K562 (cell line): Measurements from ENCODE around the gene C15orf61. TPM values are rescaled to one million over a fixed set of nuclear protein-coding genes. Genes with fewer than 3 reads are reported as not detected.

Experiments
- ATAC-seq: fragments of 200-7000 bp; cut with Tn5 transposase; 3 replicates; pipeline ENCODE4 v1.9.1; 2020; ENCODE audit warnings: moderate library complexity
- BruUV-seq: library from RNA; stranded (reverse); fragments of 400-500 nt; replicated peaks from 2 replicates; lab custom pipeline; 2021; lab: Mats Ljungman, UMichigan
- CTCF ChIA-PET: fragments of 300-600 bp; formaldehyde crosslinking; extraction: SDS; loops from one replicate; lab custom pipeline; 2021; ENCODE audit warnings: low intra/inter-chr PET ratio; lab: Yijun Ruan, JAX
- POLR2A ChIA-PET: fragments of 300-600, 350-650 bp; sonication (Branson Sonifier 250); formaldehyde crosslinking; extraction: SDS; loops from one replicate; lab custom pipeline; 2021; ENCODE audit warnings: antibody characterized with exemption, inconsistent platforms; lab: Yijun Ruan, JAX
- DNase-seq, 4 experiments: peaks; one replicate each; pipeline versions ENCODE4 v3.0.0 to v3.0.0-alpha.2; 2011 to 2018; ENCODE audit warnings: low spot score in 3 of 4, mixed read lengths in 3 of 4; ENCODE audit errors: extremely low read depth in 1 of 4
- FAIRE-seq: peaks from 2 replicates; lab custom pipeline; 2011; peaks lifted over from hg19 to GRCh38; lab: Jason Lieb, UNC
- H2AFZ ChIP-seq: 2 replicates; pipeline ENCODE4 v1.6.0; 2011; ENCODE audit warnings: low read depth, low read length, control low read depth, inconsistent platforms
- H3K27ac ChIP-seq: fragments of 200-600 bp; 3 replicates; pipeline ENCODE4 v1.8.0; 2011; ENCODE audit warnings: low read depth, mild to moderate bottlenecking, control low read depth, inconsistent platforms, low read length, moderate library complexity, mixed read lengths; ENCODE audit errors: extremely low read depth
- H3K27me3 ChIP-seq, 2 experiments: fragments of 300-600 bp in 1 of 2; 2 replicates in 1 of 2; 3 replicates in 1 of 2; pipeline versions ENCODE4 v1.6.0 to v1.8.0; 2011; ENCODE audit warnings: inconsistent platforms in 2 of 2, low read length in 2 of 2, mild to moderate bottlenecking in 1 of 2, mixed read lengths in 1 of 2, moderate library complexity in 1 of 2; ENCODE audit not compliant: control insufficient read depth in 2 of 2, insufficient read depth in 2 of 2
- H3K36me3 ChIP-seq: fragments of 300-600 bp; 3 replicates; pipeline ENCODE4 v1.8.0; 2011; ENCODE audit warnings: mild to moderate bottlenecking, low read length, inconsistent platforms; ENCODE audit not compliant: control insufficient read depth, insufficient read depth
- H3K4me1 ChIP-seq, 2 experiments: fragments of 200-600 bp in 1 of 2; replicated peaks in 1 of 2; 2 replicates in 1 of 2; 3 replicates in 1 of 2; pipeline versions ENCODE4 v1.5.1 to v1.8.0; 2011; ENCODE audit warnings: inconsistent platforms in 2 of 2, low read length in 2 of 2, mild to moderate bottlenecking in 1 of 2, mixed read lengths in 1 of 2, moderate library complexity in 1 of 2; ENCODE audit not compliant: control insufficient read depth in 2 of 2, insufficient read depth in 2 of 2
- H3K4me2 ChIP-seq: 2 replicates; pipeline ENCODE4 v1.6.1; 2011; ENCODE audit warnings: low read length, control low read depth, inconsistent platforms, mixed read lengths; ENCODE audit not compliant: insufficient read depth
- H3K4me3 ChIP-seq: fragments of 200-600 bp; sonication (generic), shearing (Covaris generic); 2 replicates; pipeline ENCODE4 v1.5.1; 2016; ENCODE audit warnings: control low read depth, inconsistent platforms
- H3K79me2 ChIP-seq: fragments of 200-600 bp; 3 replicates; pipeline ENCODE4 v1.8.0; 2011; ENCODE audit warnings: low read length, inconsistent platforms; ENCODE audit not compliant: control insufficient read depth, insufficient read depth
- H3K9ac ChIP-seq, 2 experiments: 2 replicates each; pipeline versions ENCODE4 v1.6.0 to v1.6.1; 2011; ENCODE audit warnings: low read depth in 2 of 2, low read length in 2 of 2, control low read depth in 1 of 2, inconsistent platforms in 1 of 2, mild to moderate bottlenecking in 1 of 2, mixed read lengths in 1 of 2; ENCODE audit not compliant: insufficient read depth in 1 of 2
- H3K9me1 ChIP-seq: one replicate; pipeline ENCODE4 v1.6.0; 2011; ENCODE audit warnings: inconsistent platforms, mild to moderate bottlenecking, low read length, moderate library complexity; ENCODE audit not compliant: control insufficient read depth, insufficient read depth
- H3K9me3 ChIP-seq: replicated peaks from 2 replicates; pipeline ENCODE4 v1.5.1; 2011; ENCODE audit warnings: low read depth, low read length, inconsistent platforms; ENCODE audit not compliant: control insufficient read depth, insufficient read depth
- H4K20me1 ChIP-seq: replicated peaks from 2 replicates; pipeline ENCODE4 v1.6.1; 2011; ENCODE audit warnings: low read length, inconsistent platforms, mixed read lengths; ENCODE audit not compliant: control insufficient read depth, insufficient read depth
- IFI16 ChIP-seq: fragments of 250-450 bp; sonication (Bioruptor Pico); IDR thresholded peaks from 2 replicates; pipeline ENCODE4 v2.1.2; 2022; ENCODE audit warnings: mild to moderate bottlenecking, inconsistent platforms
- SRF ChIP-seq, 2 experiments: fragments of 250-450, 450-650 bp in 1 of 2; sonication (Bioruptor Pico) in 1 of 2; sonication (generic) in 1 of 2; formaldehyde crosslinking; IDR thresholded peaks; 2 replicates each; pipeline versions ENCODE4 v1.5.0 to v1.5.1; 2020 to 2022; ENCODE audit warnings: mild to moderate bottlenecking in 1 of 2, missing genetic modification reagents in 1 of 2
- TCF7 ChIP-seq: sonication (generic); IDR thresholded peaks from 2 replicates; pipeline ENCODE4 v1.6.1; 2016; ENCODE audit warnings: antibody characterized with exemption, borderline replicate concordance
- ZC3H4 ChIP-seq: sonication (generic); formaldehyde crosslinking; IDR thresholded peaks from 2 replicates; pipeline ENCODE4 v1.9.0; 2021; ENCODE audit warnings: missing genetic modification reagents, borderline replicate concordance
- ZNF232 ChIP-seq: sonication (generic); formaldehyde crosslinking; IDR thresholded peaks from 2 replicates; pipeline ENCODE4 v1.8.0; 2022; ENCODE audit warnings: mild to moderate bottlenecking, missing genetic modification reagents
- ZNF586 ChIP-seq: fragments of 450-650 bp; formaldehyde crosslinking; conservative IDR thresholded peaks from 2 replicates; pipeline ENCODE4 v1.4.0; 2020; ENCODE audit warnings: mild to moderate bottlenecking, moderate library complexity
- WGBS: fragments of 100-300 bp; shearing (Covaris generic); methylation state at CpG from one replicate; pipeline ENCODE4 v1.1.6; 2016; ENCODE audit warnings: low coverage, mixed read lengths; ENCODE audit not compliant: insufficient coverage; ENCODE audit errors: missing lambda C conversion rate; 5-methylcytosine and 5-hydroxymethylcytosine counted together
- in situ Hi-C: fragments of 300-500 bp; cut with MboI; formaldehyde crosslinking; loops from 4 replicates; pipeline ENCODE4 v1.15.0; 2018; ENCODE audit warnings: inconsistent platforms, mixed read lengths
- intact Hi-C: fragments of 100-400 bp; cut with micrococcal nuclease; formaldehyde crosslinking; loops from 2 replicates; pipeline ENCODE4 v1.14.2; 2022
- polyA plus RNA-seq, 8 experiments: library from polyadenylated mRNA; depleted of rRNA in 4 of 8; stranded (reverse) in 5 of 8; unstranded in 3 of 8; fragments of >200 nt; fragmentation: Nextera tagmentation in 2 of 8; fragmentation: Illumina TruSeq in 1 of 8; extraction: Ambion mirVana in 2 of 8; extraction: Trizol in 1 of 8; gene quantifications; 2 replicates each; pipeline versions ENCODE4 v1.2.1 to v1.2.3, GENCODE V29; 2011 to 2014; ENCODE audit warnings: inconsistent platforms in 1 of 8, missing spikeins in 1 of 8
- total RNA-seq, 7 experiments: library from RNA; depleted of rRNA in 6 of 7; stranded (reverse); fragments of >200 nt in 6 of 7; fragmentation: Illumina TruSeq in 2 of 7; extraction: Trizol in 2 of 7; gene quantifications; 2 replicates each; pipeline versions ENCODE4 v1.2.1 to v1.2.3, GENCODE V29; 2011 to 2021; ENCODE audit warnings: low replicate concordance in 1 of 7
- TF ChIP-seq, protein P1 (sequence below): sonication (generic); formaldehyde crosslinking; IDR thresholded peaks from 2 replicates; pipeline ENCODE4 v1.8.1; 2023; ENCODE audit warnings: mild to moderate bottlenecking, missing genetic modification reagents
- TF ChIP-seq, protein P2 (sequence below): sonication (generic); formaldehyde crosslinking; IDR thresholded peaks from 2 replicates; pipeline ENCODE4 v1.5.0; 2020; ENCODE audit warnings: missing genetic modification reagents
- TF ChIP-seq, protein P3 (sequence below): fragments of 250-450 bp; sonication (Bioruptor Pico); IDR thresholded peaks from 2 replicates; pipeline ENCODE4 v1.4.0; 2020

C15orf61 gene
- total and polyA plus RNA-seq, 9 of the 15 experiments (the other 6 are each of a cell fraction or from before 2014, with no cell fraction given), result 1.6 to 10.5 (median 4.3) TPM

DNA sequence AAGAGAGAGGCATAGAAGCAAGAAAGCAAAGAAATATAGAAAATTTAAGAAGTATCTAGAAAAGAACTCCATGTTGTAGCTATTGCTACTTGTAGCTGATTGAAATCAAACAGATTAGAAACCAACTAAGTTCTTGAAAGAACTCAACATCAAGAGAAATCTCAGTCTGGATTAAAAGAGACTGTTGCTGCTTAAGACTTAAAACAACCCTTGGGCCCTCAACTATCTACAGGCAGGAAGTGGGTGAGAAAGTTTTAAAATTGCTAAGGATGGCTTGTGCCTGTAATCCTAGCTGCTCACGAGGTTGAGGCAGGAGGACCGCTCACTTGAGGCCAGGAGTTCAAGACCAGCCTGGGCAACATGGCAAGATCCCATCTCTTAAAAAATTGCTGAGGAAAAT lies 39.3 kb upstream of the C15orf61 start (continued):
- no peak for TF ChIP-seq ZC3H4 (CRISPR knock-in tag)
- no peak for TF ChIP-seq IFI16 (CRISPR knock-in tag)
- TF ChIP-seq ZNF232 (CRISPR knock-in tag), result no peak
- TF ChIP-seq, protein P1, sequence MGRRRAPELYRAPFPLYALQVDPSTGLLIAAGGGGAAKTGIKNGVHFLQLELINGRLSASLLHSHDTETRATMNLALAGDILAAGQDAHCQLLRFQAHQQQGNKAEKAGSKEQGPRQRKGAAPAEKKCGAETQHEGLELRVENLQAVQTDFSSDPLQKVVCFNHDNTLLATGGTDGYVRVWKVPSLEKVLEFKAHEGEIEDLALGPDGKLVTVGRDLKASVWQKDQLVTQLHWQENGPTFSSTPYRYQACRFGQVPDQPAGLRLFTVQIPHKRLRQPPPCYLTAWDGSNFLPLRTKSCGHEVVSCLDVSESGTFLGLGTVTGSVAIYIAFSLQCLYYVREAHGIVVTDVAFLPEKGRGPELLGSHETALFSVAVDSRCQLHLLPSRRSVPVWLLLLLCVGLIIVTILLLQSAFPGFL (CRISPR knock-in tag), result no peak

DNA sequence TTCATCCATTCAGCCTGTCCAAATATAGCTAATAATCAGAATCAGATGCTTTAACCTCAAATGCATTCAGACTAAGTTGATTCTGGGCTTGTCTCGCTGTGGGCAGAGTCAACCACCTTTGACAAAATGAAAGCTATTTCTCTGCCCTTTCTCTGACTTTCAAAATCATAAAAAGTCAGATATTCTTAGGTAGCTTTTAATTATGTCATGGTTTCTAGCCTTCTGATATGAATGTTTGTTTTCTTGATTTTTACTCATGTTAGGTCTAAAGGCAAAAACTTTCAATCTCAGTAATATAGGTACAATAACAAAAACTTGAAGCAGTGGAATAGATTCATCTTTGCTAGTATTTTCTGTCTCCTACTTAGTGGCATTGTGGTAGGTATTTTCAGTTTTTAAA lies 25.3 kb upstream of the C15orf61 start:
- ATAC-seq (no peak), DNase-seq (no peak), FAIRE-seq (no peak)
- Histone ChIP-seq H3K4me2 (no peak overlapping the region), H3K27me3 (no peaks in the 10 kb centered on the region), H3K9me1 (no peaks in the 10 kb centered on the region), H2AFZ (no peak overlapping the region), H3K4me3 (no peak overlapping the region), H3K27ac (no peak overlapping the region), H3K4me1 (no peaks in the 10 kb centered on the region), H3K36me3 (no peaks in the 10 kb centered on the region), H3K9ac (no peak overlapping the region), H3K79me2 (no peaks in the 10 kb centered on the region), H4K20me1 (no peaks in the 10 kb centered on the region), H3K9me3 (no peaks in the 10 kb centered on the region; the same call in 1 of the 2 replicates)
- intact Hi-C loops, result no loop called here
- ChIA-PET CTCF (no interaction called here), POLR2A (interaction anchor here (1.0 kb wide), 1 partner anchor 9 kb away, joined by 3 read pairs; no protein-coding TSS in a partner anchor)
- BruUV-seq, result no TSS peak
- in situ Hi-C loops, result no loop called here
- WGBS, result 19% methylated on average over 1 of the region's 1 CpG
- TF ChIP-seq, protein P2, sequence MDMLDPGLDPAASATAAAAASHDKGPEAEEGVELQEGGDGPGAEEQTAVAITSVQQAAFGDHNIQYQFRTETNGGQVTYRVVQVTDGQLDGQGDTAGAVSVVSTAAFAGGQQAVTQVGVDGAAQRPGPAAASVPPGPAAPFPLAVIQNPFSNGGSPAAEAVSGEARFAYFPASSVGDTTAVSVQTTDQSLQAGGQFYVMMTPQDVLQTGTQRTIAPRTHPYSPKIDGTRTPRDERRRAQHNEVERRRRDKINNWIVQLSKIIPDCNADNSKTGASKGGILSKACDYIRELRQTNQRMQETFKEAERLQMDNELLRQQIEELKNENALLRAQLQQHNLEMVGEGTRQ (CRISPR knock-in tag), result no peak
- TF ChIP-seq ZNF586 (CRISPR knock-in tag) (no peak), TCF7 (no peak), SRF (CRISPR knock-in tag; IDR thresholded peaks at IDR 0.05) (no peak)
- TF ChIP-seq, protein P3, sequence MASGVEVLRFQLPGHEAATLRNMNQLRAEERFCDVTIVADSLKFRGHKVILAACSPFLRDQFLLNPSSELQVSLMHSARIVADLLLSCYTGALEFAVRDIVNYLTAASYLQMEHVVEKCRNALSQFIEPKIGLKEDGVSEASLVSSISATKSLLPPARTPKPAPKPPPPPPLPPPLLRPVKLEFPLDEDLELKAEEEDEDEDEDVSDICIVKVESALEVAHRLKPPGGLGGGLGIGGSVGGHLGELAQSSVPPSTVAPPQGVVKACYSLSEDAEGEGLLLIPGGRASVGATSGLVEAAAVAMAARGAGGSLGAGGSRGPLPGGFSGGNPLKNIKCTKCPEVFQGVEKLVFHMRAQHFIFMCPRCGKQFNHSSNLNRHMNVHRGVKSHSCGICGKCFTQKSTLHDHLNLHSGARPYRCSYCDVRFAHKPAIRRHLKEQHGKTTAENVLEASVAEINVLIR (CRISPR knock-in tag), result no peak
